NCI-H345 treated with DMSO at 0.1 percent for 48 hours (cell line): ENCODE measurements around the gene SECTM1.

Source experiments
- DNase-seq: peaks from one replicate; lab custom pipeline; 2025; ENCODE audit not compliant: unreplicated experiment; lab: John Stamatoyannopoulos, UW

The SECTM1 gene

DNA sequence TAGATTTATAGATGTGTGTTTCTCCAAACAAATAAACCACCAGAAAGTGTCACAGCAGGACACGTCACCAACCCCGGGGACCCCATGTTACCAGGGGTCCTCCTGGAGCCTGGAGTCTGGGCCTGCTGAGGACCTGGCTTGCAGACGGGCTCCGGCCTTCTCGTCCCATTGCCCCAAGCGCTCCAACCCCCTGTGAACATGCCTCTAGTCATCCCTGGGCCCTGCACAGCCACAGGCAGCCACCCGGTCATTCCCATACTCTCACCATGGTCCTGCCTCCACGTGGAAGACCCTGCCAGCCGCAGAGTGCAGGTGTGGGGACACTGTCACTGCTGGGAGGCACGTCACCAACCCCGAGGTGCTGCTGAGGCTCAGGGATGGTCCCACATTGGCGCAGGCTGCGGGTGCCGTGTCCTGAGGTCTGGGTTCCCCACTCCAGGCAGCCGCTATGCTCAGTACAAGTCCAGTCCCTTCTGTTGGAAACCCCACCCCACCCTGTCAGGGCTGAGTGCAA is 4.5 kb downstream of the SECTM1 start:
- no peak for DNase-seq

DNA sequence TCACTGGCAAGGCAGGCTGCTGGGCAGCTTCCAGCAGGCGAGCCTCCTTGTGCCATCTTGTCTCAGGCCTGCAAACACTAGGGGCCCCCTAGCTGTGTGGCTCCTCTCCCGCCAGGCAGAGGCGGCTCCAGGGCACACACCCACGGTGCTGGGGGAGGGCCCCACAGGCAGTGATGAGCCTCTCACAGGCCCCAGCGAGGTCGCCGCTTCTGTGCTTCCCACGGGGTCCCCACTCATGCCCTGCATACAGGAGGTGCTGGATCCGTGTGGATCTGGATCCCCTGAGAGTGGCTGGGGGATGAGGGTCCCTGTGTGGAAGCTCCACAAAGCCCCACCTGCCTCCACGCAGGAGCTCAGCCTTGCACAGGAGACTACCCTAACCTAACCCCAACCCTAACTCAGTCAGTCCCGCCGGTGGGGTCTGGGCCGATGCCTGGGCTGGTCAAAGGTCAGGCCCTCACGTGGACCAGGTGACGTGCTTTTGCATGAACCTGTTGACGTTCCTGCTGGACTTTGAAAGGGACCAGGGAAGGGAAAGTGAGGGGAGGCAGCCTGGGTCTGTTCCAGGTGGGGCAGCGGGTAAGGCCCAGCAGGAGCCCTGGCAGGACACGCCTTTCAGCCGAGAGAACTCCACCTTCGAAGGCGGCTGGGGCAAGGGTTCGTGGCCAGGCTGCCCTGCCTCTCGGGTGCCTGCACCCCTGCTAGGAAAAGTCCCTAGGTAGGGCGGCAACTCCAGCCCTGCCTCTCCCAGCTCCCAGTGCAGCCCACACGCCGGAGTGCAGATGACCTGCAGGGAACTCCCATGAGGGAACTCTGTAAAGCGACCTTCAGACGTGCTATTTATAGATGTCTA is 5.2 kb downstream of the SECTM1 start:
- no peak for DNase-seq

DNA sequence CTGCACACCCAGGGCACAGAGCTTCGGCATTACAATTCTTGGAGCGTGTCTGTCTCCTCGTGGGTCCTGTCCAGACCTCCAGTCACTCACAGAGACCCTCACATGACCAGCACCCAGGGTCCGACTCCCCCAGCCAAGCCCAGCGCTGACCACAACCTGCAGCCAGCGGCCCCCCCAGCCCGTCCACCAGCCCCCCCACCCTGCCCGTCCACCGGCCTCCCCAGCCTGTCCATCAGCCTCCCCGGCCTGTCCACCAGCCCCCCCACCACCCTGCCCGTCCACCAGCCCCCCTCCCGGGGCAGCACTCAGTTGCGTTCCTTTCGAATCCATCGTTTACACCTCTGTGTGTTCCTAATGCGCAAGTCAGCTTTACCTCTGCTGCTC is 5.8 kb downstream of the SECTM1 start:
- DNase-seq, result no peak

DNA sequence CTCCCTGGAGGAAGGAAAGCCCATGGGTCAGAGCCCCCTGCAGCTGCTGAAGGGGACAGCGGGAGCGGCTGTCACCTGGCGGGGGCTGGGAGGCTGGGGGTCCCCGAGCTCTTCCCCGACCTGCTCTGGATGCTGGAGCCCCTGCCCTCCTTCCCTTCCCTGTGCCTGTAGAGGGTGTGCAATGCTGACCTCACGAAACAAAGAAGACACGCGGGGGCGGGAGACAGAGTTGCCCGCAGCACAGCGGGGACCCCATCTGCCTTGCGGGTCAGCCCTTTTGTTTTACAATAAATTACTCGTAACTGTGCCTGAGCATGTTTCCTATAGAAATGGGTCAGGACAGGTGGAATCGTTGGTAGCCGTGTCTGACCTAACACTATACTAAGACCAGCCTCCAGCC is 6.3 kb downstream of the SECTM1 start:
- no peak for DNase-seq

DNA sequence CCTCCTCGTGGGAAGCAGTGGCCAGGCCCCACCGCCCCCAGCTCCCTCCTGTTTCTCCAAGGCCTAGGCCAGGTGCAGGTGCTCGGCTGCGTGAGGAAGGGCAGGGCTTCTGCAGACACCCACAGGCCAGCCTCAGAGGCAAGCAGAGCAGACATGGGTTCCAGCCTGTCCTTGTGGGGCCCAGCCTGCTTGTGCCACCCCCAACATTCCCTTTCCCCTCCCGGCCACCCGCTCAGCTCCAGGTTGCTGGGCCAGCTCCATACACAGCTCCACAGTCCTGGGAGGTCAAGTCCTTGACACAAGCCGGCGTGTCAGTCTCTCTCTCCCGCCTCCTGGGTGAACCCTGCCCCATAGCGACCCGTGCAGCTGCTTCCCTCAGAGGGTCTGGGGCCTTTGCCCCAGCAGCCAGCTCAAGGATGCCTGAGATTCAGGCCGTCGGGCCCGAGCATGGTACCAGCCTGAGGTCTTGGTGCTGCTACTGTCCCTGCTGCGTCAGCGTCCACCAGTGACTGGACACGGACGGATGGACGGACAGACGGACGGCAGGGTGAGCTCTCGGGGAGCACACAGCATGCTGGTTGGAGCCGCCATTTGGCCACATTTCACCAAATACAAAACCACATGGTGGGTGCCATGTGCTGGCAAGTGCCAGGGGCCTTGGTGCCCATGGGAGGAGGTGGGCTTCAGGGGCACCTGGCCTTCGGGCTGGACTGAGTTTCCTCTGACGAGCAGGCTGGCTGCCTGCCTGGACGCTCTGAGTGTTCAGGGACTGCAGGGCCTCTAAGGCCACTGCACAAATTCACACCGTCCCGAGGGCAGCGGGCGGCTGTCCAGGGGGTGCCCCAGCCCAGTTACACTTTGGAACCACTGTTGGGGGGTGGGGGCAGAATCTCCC is 8.0 kb downstream of the SECTM1 start:
- no peak for DNase-seq

DNA sequence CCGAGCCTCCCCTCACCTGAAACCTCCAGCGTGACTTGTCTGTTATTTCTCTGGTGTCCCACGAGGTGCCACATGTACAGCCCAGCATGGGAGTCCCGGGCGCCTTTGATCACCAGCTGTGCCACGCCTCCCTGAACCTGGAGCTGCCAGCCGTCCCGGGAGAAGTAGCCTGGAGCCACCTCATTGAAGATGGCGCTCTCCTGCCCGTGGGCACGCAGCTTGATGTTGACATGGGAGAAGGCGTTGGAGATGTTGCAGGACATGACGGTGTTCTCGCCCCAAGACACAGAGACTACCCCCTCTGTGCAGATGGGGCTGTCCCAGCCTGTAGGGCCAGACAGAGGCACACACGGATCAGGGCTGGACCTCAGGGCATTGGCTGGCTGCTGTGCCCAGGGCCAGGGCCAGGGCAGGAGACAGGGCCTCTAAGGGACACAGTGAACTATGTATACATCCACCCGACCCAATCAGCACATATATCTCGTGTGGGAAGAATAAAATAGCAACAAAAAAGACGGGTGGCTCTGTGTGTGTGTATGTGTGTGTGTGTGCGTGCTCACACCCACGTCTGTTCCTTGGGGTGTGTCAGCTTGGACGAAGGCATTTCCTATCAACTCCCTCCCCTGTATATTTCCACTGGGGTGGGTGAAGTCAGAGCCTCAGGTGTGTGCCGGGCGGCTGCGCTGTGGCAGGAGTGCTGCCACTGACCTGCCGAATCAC is 8.8 kb downstream of the SECTM1 start:
- DNase-seq, result no peak

DNA sequence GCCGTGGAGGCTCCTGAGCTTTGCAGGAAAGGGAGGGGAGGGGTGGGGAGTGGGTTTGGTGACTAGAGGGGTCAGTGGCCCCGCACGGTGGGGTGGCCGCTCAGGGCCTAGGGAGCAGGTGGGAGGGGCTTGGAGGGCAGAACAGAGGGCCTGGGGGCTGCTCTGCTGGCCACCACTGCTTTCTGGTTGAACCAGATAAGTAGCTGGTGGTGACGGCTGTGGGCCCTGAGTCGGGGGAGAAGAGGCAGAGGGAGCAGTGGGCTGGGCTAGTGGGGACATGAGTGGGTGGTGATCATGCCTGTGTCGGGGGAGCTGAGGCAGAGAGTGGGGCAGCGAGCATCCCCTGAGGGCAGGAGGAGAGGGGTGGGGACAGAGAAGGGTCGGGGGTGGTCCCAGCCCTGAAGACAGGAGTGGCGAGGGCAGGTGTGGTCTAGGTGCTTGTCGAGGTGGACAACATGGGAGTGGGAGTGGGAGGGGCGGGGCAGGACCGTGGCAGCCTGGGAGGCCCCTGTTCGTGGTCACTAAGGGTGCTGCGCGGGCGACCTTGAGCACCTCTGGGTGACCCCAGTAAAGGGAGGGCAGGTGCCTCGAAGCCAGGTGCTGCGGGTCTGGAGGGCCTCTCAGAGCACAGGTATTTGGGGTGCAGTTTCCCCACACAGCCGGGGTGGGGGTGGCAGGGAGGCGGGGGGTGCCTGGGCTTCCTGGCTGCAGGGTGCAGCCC is 9.9 kb downstream of the SECTM1 start:
- no peak for DNase-seq

DNA sequence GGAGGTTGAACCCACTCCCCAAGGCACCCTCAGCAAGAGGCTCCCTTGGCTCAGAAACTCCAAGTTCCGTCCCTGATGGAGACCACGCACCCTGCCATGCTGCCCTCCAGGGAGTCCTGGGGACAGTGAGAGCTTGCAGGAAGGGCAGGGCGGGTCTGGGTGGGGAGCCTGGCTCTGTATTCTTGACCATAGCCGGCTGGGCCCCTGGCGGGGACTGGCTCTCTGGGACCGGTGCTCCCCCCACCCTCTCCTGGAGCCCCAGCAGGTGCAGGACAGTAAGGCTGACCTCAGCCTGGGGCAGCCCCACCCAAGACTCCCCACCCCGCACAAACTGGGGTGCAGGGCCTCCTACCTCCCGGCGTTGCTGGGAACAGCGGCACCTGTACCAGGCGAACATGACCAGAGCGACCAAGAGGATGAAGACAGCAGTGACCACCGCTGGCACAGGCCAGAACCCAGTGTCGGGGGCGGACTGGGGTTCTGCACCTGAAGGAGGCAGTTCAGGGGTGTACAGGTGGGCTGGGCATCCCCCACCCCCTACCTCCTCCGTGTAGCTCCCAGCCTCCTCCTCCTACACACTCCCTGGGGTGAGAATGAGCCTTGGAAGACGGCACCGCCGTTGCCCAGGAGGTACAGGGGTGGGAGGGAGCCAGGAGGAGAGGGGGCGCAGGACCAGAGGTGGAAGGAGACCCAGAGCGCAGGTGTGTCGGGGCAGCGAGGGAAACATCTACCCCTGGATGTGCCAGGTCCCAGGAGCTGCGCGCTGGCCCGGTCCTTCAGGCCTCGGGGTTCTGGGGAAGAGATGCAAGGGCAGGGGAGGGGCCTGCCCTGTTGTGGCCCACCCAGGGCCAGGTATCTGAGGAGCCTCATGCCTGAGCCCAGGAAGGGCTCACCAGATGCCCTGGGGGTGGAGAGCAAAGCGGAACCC is 10.8 kb downstream of the SECTM1 start:
- no peak for DNase-seq

DNA sequence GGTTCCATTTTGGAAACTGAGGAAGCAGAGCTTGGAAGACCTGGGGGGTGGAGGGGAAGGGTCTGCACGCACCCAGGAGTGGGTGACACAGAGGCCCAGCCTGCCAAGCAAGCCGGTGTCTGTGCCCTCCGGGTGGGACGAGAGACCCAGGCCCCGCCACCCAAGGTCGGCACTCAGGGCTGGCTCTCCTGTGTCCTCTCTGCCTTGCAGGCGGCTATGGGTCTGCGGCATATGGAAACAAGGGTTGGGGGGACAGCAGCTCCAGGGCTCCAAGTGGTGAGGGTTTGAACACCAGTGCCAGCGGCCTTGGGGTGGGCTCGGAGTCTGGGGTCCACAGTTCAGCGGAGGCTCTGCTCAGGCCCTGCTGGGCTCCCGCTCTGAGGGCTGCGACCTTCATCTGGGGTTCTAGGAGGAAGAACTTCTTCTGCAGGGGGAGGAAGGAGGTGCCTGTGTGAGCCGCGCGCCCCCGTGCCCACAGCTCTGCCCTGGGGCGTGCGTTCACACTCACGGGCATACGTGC is 11.6 kb downstream of the SECTM1 start:
- no peak for DNase-seq

DNA sequence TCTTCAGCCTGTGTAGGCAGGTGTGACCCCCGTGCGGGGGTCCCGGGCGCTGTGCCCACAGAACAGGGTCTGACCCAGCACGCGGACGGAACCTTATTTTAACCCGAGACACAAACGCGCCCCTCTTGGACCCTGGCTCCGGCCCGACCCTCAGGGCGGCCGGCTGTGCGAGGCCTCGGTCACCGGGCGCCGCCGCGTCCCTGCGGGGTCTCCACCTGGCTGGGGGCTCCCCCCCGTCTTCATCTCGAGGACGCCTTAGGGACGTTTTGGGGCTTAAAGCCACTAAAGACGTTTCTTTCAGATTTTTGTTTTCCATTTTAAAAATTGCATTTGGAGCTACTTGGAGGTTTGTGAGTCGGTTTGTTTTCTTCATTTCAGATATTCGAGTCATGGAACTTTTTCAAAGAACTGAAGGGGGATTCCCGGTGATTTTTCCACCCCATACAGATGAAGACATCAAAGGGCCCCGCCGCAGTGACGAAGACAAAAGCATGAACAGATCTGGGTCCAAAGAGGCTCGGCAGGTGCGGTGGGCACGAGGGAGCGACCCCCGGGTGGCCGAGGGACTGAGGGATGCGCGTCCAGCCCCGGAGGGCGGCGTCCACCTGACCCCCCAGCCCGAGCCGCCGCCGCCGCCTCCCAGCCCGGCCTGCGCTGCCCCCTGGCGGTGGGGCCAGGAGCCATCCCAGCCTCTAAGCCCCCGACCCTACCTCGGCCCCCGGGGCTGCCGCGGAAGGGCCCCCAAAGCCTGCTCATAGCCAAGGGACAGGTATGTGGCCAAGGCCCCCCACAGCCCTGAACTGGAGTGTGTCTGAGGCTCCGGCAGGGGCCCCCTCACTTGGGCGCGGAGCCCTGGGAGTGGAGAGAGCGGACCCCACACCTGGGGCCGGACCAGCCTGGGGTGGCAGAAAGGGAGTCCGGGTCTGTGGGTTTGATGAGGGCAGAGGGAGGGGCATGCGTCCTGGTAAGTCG is 12.3 kb downstream of the SECTM1 start:
- DNase-seq, result no peak

DNA sequence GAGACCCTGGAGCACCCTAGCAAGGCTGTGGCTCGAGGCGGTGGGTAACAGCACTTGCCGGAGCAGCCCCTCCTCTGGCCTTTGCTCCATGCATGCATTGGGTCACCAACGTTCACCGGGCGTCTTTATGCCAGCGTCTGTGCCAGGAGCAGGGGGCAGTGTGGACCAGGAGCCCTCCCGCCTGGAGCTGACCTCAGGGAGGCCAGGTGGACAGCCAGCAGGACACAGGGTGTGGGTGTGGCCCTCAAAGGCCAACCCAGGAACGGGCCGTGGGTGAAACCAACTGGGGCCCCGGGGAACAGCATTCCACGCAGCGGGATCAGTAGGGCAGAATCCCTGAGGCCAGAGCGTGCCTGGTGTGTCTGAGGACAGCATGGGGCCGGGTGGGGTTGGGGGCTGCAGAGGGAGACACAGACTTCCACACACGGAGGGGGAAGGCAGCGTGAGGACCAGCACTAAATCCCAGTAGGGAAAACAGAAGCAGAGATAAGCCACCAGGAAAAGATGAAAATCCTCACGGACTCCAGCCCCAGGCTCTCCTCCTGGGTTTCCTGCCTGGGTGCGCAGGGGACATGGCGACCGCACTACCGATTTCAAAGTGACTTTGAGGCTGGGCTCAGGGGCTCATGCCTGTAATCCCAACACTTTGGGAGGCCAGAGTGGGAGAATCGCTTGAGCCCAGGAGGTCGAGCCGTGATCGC is 13.3 kb downstream of the SECTM1 start:
- no peak for DNase-seq

DNA sequence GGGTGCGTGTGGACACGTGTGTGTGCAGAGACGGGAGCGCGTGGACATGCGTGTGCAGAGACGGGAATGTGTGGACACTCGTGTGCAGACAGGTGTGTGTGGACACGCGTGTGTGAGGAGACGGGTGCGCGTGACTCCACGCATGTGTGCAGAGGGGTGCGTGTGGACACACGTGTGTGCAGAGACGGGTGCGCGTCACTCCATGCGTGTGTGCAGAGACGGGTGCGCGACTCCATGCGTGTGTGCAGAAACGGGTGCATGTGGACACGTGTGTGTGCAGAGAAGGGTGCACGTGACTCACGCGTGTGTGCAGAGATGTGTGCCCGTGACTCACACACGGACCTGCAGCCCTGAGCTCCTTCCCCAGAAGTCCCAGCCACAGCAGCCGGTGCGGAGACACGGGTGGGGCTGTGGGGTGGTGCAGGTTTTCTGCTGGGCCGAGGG is 13.9 kb downstream of the SECTM1 start:
- DNase-seq, result no peak

DNA sequence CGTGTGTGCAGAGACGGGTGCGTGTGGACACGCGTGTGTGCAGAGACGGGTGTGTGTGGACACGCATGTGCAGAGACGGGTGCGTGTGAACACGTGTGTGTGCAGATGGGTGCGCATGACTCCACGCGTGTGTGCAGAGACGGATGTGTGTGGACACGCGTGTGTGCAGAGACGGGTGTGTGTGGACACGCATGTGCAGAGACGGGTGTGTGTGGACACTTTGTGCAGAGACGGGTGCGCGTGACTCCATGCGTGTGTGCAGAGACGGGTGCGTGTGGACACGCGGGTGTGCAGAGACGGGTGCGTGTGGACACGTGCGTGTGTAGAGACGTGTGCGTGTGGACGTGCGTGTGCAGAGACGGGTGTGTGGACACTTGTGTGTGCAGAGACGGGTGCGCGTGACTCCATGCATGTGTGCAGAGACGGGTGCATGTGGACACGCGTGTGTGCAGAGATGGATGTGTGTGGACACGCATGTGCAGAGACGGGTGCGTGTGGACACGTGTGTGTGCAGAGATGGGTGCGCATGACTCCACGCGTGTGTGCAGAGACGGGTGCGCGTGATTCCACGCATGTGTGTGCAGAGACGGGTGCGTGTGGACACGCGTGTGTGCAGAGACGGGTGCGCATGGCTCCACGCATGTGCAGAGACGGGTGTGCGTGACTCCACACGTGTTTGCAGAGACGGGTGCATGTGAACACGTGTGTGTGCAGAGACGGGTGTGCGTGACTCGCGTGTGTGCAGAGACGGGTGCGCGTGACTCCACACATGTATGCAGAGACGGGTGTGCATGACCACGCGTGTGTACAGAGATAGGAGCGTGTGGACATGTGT is 14.6 kb downstream of the SECTM1 start:
- no peak for DNase-seq

DNA sequence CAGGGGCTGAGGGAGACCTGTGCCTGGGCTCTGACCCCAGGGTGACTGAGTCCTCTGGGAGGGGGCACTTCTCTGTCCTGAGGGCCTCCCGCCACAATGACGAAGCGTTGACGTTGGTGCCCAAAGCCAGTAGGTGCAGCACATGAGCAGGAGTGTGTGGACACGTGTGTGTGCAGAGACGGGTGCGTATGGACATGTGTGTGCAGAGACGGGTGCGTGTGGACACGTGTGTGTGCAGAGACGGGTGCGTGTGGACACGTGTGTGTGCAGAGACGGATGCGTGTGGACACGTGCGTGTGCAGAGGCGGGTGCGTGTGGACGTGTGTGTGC is 15.4 kb downstream of the SECTM1 start:
- no peak for DNase-seq

DNA sequence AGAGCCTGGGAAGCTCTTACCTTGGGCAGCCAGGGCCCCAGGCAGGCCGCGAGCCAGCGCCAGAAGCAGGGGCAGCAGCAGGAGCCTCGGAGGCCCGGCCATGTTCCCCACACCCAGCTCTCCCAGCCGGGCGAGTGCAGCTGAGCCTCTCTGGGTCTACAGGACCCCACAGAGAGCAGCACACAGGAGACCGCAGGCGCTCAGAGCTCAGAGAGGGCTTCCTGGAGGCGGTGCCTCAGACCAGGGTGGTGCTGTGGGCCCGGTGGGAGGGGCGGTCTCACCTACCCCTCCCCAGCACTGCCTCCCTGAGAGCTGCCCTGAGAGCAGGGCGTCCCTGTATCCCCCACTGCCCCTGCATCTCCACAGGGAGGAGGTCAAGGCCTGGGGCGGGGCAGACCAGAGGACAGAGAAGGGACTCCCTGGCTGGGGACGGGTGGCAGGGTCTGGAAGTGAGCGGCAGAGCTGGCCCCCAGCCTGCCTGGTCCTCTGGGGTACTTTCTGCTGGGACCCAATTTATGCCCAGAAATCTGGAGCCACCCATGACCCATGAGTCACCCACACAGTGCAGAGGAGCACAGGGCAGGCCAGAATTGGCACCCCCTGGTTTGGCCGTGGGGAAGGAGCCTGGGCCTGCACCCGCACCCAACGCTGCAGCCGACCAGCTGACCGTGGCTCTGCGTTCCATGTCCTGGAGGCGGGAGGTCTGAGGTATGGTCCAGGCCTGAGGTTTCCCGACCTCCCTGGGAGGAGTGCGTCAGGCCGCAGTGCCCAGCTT is 16.0 kb downstream of the SECTM1 start, which contains the start of gene CD7:
TSS of gene CD7 (minus strand) at position 215 of the 775 bp plus-strand sequence. CDS start at position 102, 113 bp downstream.
- DNase-seq, result no peak
